Measurements from ENCODE around the gene SNAPC5.
A peak's percentile ranks its signal among the peaks of the same experiment; 100 is the strongest.

Gene SNAPC5

DNA sequence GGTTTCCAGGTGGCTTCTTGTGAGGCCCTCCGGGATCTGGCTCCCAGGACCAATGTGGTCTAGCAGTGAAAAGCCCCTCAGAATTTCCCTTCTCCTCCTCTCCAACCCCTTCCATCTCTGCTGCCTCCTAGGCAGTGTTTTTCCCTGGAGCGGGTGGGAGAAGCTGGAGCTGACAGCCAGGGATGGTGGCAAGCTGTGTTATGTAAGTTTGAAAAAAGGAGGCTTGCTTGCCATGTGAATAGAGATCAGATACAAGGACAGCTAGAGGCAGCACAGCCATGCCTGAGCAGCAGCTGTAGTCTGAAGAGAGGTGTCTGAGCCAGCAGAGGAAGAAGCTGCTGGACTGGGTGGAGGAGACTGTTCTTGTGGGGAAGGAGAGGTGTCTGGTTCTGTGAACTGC lies 20.6 kb downstream of the SNAPC5 start:
- Histone ChIP-seq H4K8ac (ENCODE audit: low read length) (no peak overlapping the region), H2BK12ac (ENCODE audit: low read length in 2 of 2) (no peak overlapping the region)
- 100% methylated on average over 2 of the region's 2 CpGs for WGBS

GRCh38 chr15:66476535-66476934 lies 21.0 kb downstream of the SNAPC5 start:
- Histone ChIP-seq H4K8ac (ENCODE audit: low read length) (peak overlapping the region; percentile 9), H2BK12ac (ENCODE audit: low read length in 2 of 2) (no peak overlapping the region), H3K27me3 (ENCODE audit: control insufficient read depth in 1 of 2, insufficient read depth in 1 of 2, low read length in 2 of 2) (no peaks in the 10 kb centered on the region)

More for the DNA sequence above, 20.6 kb downstream of the SNAPC5 start:
- H3K4me2 ChIP-seq (ENCODE audit: low read length, poor library complexity, severe bottlenecking) = no peak overlapping the region
- H2AFZ ChIP-seq (ENCODE audit: low read depth, low read length) = no peak overlapping the region
- no peak overlapping the region for H2BK5ac ChIP-seq (ENCODE audit: low read depth, low read length, poor library complexity, severe bottlenecking)
- H3K27me3 ChIP-seq (ENCODE audit: control insufficient read depth in 1 of 2, insufficient read depth in 1 of 2, low read length in 2 of 2) = no peaks in the 10 kb centered on the region
- no peak overlapping the region for H2AK5ac ChIP-seq (ENCODE audit: low read length, severe bottlenecking)
- peaks cover 12% of the 10 kb centered on the region in 2 experiments for H3K36me3 ChIP-seq (ENCODE audit: control insufficient read depth in 1 of 2, insufficient read depth in 2 of 2, low read depth in 1 of 2, low read length in 2 of 2)
- no peak overlapping the region for H3K9ac ChIP-seq (ENCODE audit: low read length)
- H3K18ac ChIP-seq (ENCODE audit: low read depth in 1 of 2, low read length in 2 of 2) = no peak overlapping the region
- H3K79me1 ChIP-seq (replicated peaks; ENCODE audit: low read length, poor library complexity, severe bottlenecking) = peaks cover 31% of the 10 kb centered on the region
- no peak overlapping the region for H4K91ac ChIP-seq (ENCODE audit: low read length)
- no peaks in the 10 kb centered on the region for H3K9me3 ChIP-seq (ENCODE audit: control insufficient read depth, low read length)
- H3K14ac ChIP-seq (ENCODE audit: low read length in 2 of 2) = no peak overlapping the region
- H2BK120ac ChIP-seq (ENCODE audit: low read depth, low read length) = no peak overlapping the region
- DNase-seq = no peak
- H3K23ac ChIP-seq (ENCODE audit: low read length in 2 of 2) = no peak overlapping the region
- H3K4ac ChIP-seq (ENCODE audit: low read depth in 1 of 2, low read length in 2 of 2) = no peak overlapping the region
- H3K27ac ChIP-seq (ENCODE audit: low read length, poor library complexity, severe bottlenecking) = no peak overlapping the region
- H2BK15ac ChIP-seq (ENCODE audit: low read depth, poor library complexity, severe bottlenecking) = no peak overlapping the region
- peaks cover 8% of the 10 kb centered on the region for H3K4me1 ChIP-seq (ENCODE audit: control insufficient read depth, insufficient read depth, low read depth, low read length)
- H3K4me3 ChIP-seq (ENCODE audit: insufficient read depth in 1 of 2, low read depth in 1 of 2, low read length in 2 of 2) = no peak overlapping the region

DNA sequence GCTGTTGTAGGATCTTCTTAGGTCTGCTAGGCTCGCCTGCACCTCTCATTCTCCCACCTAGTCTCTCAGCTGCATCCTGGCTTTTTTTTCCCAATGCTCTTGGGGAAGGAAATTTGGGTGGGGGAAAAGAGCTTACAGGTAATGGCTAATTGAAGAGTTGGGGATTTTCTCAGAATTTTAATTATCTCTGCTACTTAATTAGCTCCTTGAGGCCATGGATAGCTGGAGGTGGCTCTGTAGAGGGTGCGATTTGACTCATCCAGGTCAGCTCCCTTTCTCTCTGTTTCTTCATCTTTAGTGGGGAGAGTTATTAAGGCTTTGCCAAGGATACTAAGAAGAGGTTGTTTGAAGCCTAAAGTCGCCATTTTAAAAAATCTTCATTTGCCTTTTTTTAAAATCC lies 22.6 kb downstream of the SNAPC5 start:
- Histone ChIP-seq H3K4me2 (ENCODE audit: low read length, poor library complexity, severe bottlenecking) (no peak overlapping the region), H2BK12ac (ENCODE audit: low read length in 2 of 2) (no peak overlapping the region), H3K9ac (ENCODE audit: low read length) (no peak overlapping the region), H2AFZ (ENCODE audit: low read depth, low read length) (no peak overlapping the region), H4K91ac (ENCODE audit: low read length) (no peak overlapping the region), H3K4ac (ENCODE audit: low read depth in 1 of 2, low read length in 2 of 2) (no peak overlapping the region), H3K23ac (ENCODE audit: low read length in 2 of 2) (no peak overlapping the region), H3K27me3 (ENCODE audit: control insufficient read depth in 1 of 2, insufficient read depth in 1 of 2, low read length in 2 of 2) (no peaks in the 10 kb centered on the region), H3K36me3 (ENCODE audit: control insufficient read depth in 1 of 2, insufficient read depth in 2 of 2, low read depth in 1 of 2, low read length in 2 of 2) (peaks cover 6% of the 10 kb centered on the region in 2 experiments), H2AK5ac (ENCODE audit: low read length, severe bottlenecking) (no peak overlapping the region), H3K27ac (ENCODE audit: low read length, poor library complexity, severe bottlenecking) (no peak overlapping the region), H3K9me3 (ENCODE audit: control insufficient read depth, low read length) (no peaks in the 10 kb centered on the region), H3K14ac (ENCODE audit: low read length in 2 of 2) (no peak overlapping the region), H3K18ac (ENCODE audit: low read depth in 1 of 2, low read length in 2 of 2) (no peak overlapping the region), H4K8ac (ENCODE audit: low read length) (no peak overlapping the region), H2BK120ac (ENCODE audit: low read depth, low read length) (no peak overlapping the region), H2BK5ac (ENCODE audit: low read depth, low read length, poor library complexity, severe bottlenecking) (no peak overlapping the region), H3K4me1 (ENCODE audit: control insufficient read depth, insufficient read depth, low read depth, low read length) (peaks cover 7% of the 10 kb centered on the region), H3K4me3 (ENCODE audit: insufficient read depth in 1 of 2, low read depth in 1 of 2, low read length in 2 of 2) (no peak overlapping the region), H3K79me1 (replicated peaks; ENCODE audit: low read length, poor library complexity, severe bottlenecking) (peaks cover 34% of the 10 kb centered on the region), H2BK15ac (ENCODE audit: low read depth, poor library complexity, severe bottlenecking) (no peak overlapping the region)
- DNase-seq = no peak
- 87% methylated on average over 2 of the region's 3 CpGs for WGBS

More at GRCh38 chr15:66476535-66476934, 21.0 kb downstream of the SNAPC5 start:
- Histone ChIP-seq H3K18ac (ENCODE audit: low read depth in 1 of 2, low read length in 2 of 2) (no peak overlapping the region), H3K79me1 (replicated peaks; ENCODE audit: low read length, poor library complexity, severe bottlenecking) (peaks cover 31% of the 10 kb centered on the region), H3K9me3 (ENCODE audit: control insufficient read depth, low read length) (no peaks in the 10 kb centered on the region), H3K9ac (ENCODE audit: low read length) (no peak overlapping the region), H2BK15ac (ENCODE audit: low read depth, poor library complexity, severe bottlenecking) (no peak overlapping the region), H3K4me2 (ENCODE audit: low read length, poor library complexity, severe bottlenecking) (no peak overlapping the region), H3K4me3 (ENCODE audit: insufficient read depth in 1 of 2, low read depth in 1 of 2, low read length in 2 of 2) (no peak overlapping the region), H3K4ac (ENCODE audit: low read depth in 1 of 2, low read length in 2 of 2) (no peak overlapping the region), H3K4me1 (ENCODE audit: control insufficient read depth, insufficient read depth, low read depth, low read length) (peaks cover 9% of the 10 kb centered on the region), H3K27ac (ENCODE audit: low read length, poor library complexity, severe bottlenecking) (no peak overlapping the region), H2AK5ac (ENCODE audit: low read length, severe bottlenecking) (no peak overlapping the region), H2BK120ac (ENCODE audit: low read depth, low read length) (no peak overlapping the region), H2AFZ (ENCODE audit: low read depth, low read length) (no peak overlapping the region), H3K14ac (ENCODE audit: low read length in 2 of 2) (no peak overlapping the region), H3K23ac (ENCODE audit: low read length in 2 of 2) (no peak overlapping the region), H4K91ac (ENCODE audit: low read length) (no peak overlapping the region), H3K36me3 (ENCODE audit: control insufficient read depth in 1 of 2, insufficient read depth in 2 of 2, low read depth in 1 of 2, low read length in 2 of 2) (peaks cover 7 to 8% of the 10 kb centered on the region in 2 experiments), H2BK5ac (ENCODE audit: low read depth, low read length, poor library complexity, severe bottlenecking) (no peak overlapping the region)
- WGBS = 86% methylated on average over 3 of the region's 4 CpGs
- DNase-seq = no peak

DNA sequence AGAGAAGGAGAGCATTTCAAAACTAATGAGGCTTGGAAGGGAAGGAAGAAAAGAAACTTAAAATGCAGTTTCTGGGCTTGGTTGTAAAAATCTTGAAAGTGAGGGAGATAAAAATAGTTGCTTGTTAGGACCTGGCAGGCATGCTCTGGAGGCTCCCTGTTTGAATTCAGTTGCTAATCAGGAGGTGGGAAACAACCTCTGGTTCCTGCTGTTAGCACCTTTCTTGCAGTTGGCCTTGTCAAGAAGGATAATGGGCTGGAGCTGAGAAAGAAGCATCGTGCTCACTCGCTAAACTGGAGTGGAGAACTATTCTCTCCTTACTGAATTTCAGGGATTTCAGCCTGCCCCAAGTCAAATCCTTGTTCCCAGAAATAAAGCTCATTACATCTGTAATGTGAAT lies 23.4 kb downstream of the SNAPC5 start:
- no peak overlapping the region for H2BK12ac ChIP-seq (ENCODE audit: low read length in 2 of 2)
- no peak overlapping the region for H4K91ac ChIP-seq (ENCODE audit: low read length)
- H2BK120ac ChIP-seq (ENCODE audit: low read depth, low read length) = no peak overlapping the region
- no peak overlapping the region for H2AFZ ChIP-seq (ENCODE audit: low read depth, low read length)
- H3K27ac ChIP-seq (ENCODE audit: low read length, poor library complexity, severe bottlenecking) = no peak overlapping the region
- no peak for DNase-seq
- no peaks in the 10 kb centered on the region for H3K27me3 ChIP-seq (ENCODE audit: control insufficient read depth in 1 of 2, insufficient read depth in 1 of 2, low read length in 2 of 2)
- H3K4me1 ChIP-seq (ENCODE audit: control insufficient read depth, insufficient read depth, low read depth, low read length) = peaks cover 7% of the 10 kb centered on the region
- no peak overlapping the region for H4K8ac ChIP-seq (ENCODE audit: low read length)
- H3K4me2 ChIP-seq (ENCODE audit: low read length, poor library complexity, severe bottlenecking) = no peak overlapping the region
- 39% methylated on average over 2 of the region's 2 CpGs for WGBS
- H2BK5ac ChIP-seq (ENCODE audit: low read depth, low read length, poor library complexity, severe bottlenecking) = no peak overlapping the region
- no peak overlapping the region for H3K9ac ChIP-seq (ENCODE audit: low read length)
- H2AK5ac ChIP-seq (ENCODE audit: low read length, severe bottlenecking) = peak overlapping the region; percentile 65
- no peak overlapping the region for H3K18ac ChIP-seq (ENCODE audit: low read depth in 1 of 2, low read length in 2 of 2)
- H3K9me3 ChIP-seq (ENCODE audit: control insufficient read depth, low read length) = no peaks in the 10 kb centered on the region
- no peak overlapping the region for H3K23ac ChIP-seq (ENCODE audit: low read length in 2 of 2)
- no peak overlapping the region for H2BK15ac ChIP-seq (ENCODE audit: low read depth, poor library complexity, severe bottlenecking)
- H3K79me1 ChIP-seq (replicated peaks; ENCODE audit: low read length, poor library complexity, severe bottlenecking) = peaks cover 32% of the 10 kb centered on the region
- no peak overlapping the region for H3K4ac ChIP-seq (ENCODE audit: low read depth in 1 of 2, low read length in 2 of 2)
- peaks cover 6% of the 10 kb centered on the region in 2 experiments for H3K36me3 ChIP-seq (ENCODE audit: control insufficient read depth in 1 of 2, insufficient read depth in 2 of 2, low read depth in 1 of 2, low read length in 2 of 2)
- no peak overlapping the region for H3K4me3 ChIP-seq (ENCODE audit: insufficient read depth in 1 of 2, low read depth in 1 of 2, low read length in 2 of 2)
- H3K14ac ChIP-seq (ENCODE audit: low read length in 2 of 2) = no peak overlapping the region

Data from mesenchymal stem cell (in vitro differentiated cells and primary cell).